CD4-positive, alpha-beta T cell treated with Interleukin-17A for 4 hours (primary cell): Measurements from ENCODE around the gene LHPP.

Source experiments
- DNase-seq: peaks from one replicate; pipeline ENCODE4 v3.0.0-alpha.2; 2020; ENCODE audit warnings: mixed read lengths

LHPP gene

DNA sequence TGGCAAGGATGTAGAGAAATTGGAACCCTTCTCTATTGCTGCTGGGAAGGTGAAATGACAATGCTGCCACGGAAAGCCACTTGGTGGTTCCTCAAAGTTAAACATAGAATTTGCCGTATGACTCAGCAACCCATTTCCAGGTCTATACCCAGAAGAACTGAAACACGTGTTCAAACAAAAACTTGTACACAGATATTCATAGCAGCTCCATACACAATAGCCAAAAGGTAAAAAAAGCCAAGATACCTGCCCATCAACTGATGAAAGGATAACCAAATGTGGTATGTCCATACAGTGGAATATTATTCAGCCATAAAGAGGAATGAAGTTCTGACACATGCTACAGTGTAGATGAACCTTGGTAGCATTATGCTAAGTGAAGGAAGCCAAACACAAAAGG is 39.1 kb downstream of the LHPP start:
- no peak for DNase-seq

DNA sequence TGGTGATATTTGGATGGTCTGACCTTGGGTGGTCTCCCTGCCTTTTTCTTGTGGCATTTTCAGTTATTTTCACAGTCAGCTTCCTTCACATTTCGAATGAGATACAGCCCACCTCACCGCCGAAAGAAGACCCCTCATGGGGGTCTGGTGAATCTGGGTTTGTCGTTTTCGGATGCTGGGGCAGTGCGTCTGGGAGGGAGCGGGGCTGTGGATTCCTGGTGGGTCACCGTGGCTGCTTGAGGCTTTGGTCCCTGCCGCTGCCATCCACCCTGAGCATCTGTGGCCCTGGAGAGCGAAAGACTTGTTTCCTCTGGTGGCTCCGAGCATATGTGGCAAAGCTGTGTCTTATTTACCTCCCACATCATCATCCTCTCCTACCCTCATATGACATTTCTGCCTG is 43.1 kb downstream of the LHPP start:
- DNase-seq = no peak

- DNase-seq = no peak
Observed at GRCh38 chr10:124505279-124505678, 43.7 kb downstream of the LHPP start.

- DNase-seq = no peak
Observed at GRCh38 chr10:124508070-124508667, 46.5 kb downstream of the LHPP start.

GRCh38 chr10:124508907-124509454 is 47.4 kb downstream of the LHPP start:
- no peak for DNase-seq

DNA sequence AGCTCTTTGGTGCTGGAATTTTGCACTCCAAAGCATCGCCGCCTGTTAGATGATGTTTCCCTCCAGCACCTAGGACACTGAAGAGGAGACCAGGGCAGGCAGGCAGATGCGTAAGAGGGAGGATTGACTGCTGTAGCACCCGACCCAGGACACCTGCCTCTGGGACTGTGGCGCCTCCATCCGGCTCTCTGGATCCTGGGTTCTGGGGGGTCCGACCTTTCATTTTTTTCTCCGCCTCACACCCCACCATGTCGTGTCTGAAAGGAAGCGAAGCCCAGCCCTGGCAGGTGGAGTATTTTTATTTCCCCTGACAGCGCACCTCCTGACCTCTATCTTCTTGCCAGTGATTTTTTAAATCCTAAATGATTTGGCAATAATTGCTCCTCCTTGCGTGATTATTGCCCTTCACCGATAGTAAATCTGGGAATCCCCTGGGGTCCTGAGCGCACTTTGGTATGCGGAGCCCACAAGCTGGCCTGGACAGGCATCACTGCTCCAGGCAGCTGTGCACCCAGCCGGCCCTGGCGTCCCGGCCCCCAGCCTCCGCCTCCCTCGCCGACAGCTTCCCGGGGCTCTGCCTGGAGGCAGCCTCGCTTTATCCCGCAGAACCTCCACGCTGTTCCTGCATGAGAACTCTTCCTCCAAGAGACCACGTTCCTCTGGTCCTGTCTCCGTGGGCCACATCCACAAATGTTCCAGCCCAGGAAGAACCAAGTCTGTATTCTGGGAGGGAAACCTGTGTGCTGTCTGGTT is 48.4 kb downstream of the LHPP start:
- no peak for DNase-seq

GRCh38 chr10:124510759-124511158 is 49.1 kb downstream of the LHPP start:
- no peak for DNase-seq

GRCh38 chr10:124511205-124512039 is 49.8 kb downstream of the LHPP start:
- no peak for DNase-seq

DNA sequence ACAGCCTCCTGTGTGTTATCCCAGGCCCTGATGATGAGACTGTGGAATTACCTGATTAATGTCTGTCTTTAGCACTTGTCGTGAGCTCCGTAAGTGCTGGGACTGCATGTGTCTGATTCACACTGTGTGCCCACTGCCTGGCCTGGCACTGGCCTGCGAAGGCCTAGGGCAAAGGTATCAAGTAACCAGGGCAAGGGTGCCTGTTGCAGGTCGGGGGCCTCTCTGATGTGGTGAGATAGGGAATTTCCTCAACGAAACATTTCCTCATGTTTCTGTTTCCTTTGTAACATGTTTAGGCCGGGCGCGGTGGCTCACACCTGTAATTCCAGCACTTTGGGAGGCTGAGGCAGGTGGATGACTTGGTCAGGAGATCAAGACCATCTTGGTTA is 50.4 kb downstream of the LHPP start:
- no peak for DNase-seq

DNA sequence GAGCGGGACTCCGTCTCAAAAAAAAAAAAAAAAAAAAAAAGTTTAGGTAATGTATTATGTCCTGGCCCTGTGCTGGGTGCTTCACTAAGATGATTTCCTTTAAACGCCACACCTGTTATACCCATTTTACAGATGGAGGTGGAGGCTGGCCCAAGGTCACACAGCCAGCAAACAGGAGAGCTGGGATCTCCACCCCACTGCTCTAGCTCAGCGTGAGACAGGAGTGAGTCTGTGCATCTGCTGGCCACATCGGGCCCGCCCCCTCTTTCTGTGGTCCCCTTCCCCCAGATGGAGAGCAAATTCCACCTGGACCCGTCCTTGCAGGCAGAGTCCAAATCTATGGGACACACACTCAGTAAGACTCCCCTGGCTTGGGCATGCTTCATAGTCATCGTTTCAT is 51.0 kb downstream of the LHPP start:
- DNase-seq = no peak

- no peak for DNase-seq
Observed at GRCh38 chr10:124515244-124515970, 53.8 kb downstream of the LHPP start.

- no peak for DNase-seq
Observed at GRCh38 chr10:124516181-124516580, 54.6 kb downstream of the LHPP start.

DNA sequence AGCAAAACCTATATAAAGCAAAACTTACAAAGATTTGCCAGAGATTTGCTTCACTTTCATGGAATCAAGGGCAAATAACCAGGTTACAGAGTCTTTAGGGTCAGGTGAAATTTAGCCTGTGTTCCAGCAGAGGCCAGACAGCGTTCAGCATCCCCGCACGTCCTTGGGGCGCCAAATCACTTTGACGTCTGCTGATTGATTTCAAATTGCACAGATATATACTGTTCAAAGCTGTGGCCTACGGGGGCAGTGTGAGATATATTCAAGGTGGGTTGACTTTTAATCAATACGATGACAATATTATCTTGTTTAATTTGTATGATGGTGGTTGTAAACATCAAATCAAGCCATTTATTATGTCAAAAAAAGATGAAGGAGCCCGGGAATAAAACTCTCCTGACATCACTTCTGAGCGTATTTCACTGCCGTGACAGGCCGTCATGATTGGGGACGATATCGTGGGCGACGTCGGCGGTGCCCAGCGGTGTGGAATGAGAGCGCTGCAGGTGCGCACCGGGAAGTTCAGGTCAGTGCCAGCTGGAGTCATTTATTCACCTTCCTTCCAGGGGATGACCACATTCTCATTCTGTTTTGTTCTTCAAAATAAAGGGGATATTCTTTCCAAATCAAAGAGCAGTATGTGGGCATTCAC is 55.2 kb downstream of the LHPP start:
- no peak for DNase-seq

DNA sequence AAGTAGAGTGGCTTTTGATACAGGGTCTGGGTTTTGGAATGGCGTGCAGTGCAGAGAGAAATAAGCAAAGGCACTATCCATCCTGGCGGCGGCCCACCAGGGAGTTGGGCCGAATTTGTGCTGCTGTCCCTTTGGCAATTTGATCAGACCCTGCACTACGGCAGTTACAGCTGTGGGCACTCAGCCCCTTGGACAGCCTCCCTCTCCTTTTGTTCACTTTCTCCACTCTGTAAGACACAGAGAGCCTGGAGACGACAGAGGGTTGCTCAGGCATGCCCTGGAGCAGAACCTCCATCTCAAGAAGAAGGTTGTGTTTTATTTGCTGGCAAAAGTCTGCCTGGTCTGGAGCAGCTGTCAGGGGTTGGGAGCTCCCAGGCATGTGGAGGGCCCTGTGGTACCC is 55.8 kb downstream of the LHPP start:
- DNase-seq = no peak

DNA sequence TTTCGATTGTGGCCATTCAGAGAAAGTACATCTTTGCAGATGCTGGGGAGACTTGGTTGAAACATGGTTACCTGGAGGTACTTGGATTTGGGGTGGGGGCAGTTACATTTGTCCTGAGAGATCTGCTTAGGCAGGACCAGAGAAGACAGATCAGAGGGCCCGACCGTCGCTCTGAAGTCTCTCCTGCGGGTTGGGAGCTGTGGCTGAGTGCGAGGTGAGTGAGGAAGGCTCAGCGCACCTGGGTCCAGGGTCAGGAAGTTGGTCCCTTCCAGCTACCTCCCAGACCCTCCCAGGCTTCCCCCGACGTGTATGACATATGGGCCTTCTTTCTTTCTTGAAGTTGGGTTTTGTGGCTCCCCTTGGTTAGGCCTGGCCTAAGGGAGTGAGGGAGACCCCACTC is 56.3 kb downstream of the LHPP start:
- DNase-seq = no peak

DNA sequence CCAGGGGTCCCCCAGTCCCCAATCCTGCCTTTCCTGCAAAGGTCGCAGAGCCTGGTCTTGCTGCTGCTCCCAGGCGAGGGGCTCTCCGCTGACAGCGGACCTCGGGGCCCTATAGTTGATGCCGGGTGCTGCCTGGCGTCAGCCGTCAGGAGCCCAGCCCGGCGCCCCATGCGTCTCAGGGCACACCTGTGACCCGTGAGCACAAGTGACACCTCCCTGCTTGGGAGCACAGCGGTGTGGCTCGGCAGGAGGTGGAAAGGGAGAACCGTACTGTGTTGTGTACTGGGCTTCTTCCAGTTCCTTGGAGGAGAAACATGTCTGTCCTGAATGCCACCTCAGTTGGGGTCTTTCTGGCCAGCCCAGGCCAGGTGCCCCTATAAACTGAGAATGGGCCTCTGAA is 56.7 kb downstream of the LHPP start:
- DNase-seq = no peak

DNA sequence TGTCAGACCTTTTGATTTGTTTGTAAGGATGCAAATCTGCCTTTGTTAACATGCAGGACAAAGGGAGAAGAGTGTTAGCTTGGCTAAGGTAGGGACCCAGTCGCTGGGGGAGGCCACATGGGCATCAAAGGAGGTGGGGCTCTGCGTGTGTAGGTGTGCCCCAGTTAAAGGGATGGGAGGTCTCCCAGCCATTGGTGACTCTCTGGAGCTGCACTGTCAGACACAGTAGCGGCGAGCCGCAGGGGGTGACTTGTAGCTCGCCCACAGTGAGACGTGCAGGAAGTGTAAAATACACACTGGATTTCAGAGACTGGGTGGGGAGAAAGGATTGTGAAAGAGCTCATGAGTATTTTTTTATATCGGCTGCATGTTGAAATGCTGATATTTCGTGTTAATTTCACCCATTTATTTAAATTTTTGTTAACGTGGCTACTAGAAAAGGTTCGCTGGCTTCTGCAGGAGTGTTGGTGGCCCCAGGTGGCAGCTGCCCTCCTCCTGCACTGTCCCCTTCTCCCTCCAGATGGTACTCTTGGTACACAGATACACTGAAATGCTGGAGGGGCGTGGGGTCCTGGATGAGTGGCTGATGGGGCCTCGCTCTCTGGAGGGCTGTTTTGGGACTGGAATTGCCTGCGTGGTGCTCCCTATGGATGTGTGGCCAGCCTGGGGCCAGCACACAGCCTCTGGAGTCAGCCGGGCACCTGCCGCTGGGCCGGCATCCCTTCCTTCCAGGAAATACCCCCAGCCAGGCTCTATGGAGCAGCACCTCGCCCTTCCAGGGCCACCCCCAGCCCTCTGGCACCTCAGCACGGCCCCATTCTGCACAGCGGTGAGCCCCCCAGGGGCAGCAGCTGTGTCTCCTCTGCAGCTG is 59.2 kb downstream of the LHPP start:
- no peak for DNase-seq

DNA sequence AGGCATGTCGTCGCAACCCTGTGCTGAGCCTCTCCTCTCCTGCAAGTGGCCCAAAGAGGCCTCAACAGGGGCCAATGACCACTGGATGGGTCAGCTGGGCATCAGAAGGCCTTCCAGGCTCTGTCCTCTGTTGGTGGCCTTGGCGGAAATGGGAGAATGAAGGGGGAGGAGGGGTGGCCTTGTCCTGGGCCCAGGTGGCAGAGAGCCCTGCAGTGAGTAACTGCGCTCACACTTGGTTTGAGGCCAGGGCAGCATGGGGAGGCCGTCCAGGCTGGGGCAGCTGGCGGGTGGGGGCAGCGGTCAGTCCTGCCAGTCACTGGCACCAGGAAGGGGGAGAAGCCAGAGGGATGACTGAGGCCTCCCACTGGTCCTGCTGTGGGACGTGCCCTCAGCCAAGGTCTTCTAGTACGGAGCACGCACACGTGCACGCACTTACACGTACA is 59.8 kb downstream of the LHPP start:
- DNase-seq = no peak

- no peak for DNase-seq
Observed at GRCh38 chr10:124522131-124522932, 60.7 kb downstream of the LHPP start.
